HepG2 (cell line): ENCODE measurements around the gene DVL3. TPM values are rescaled to one million over a fixed set of nuclear protein-coding genes. Genes with fewer than 3 reads are reported as not detected.
A peak's percentile ranks its signal among the peaks of the same experiment; 100 is the strongest.

Experiments used
- ATAC-seq: fragments of 200-7000 bp; cut with Tn5 transposase; 3 replicates; pipeline ENCODE4 v1.9.1; 2020; ENCODE audit warnings: mild to moderate bottlenecking, moderate library complexity
- BruUV-seq: library from RNA; stranded (reverse); fragments of 400-500 nt; replicated peaks from 2 replicates; lab custom pipeline; 2021; lab: Mats Ljungman, UMichigan
- CTCF ChIA-PET: fragments of 300-600 bp; formaldehyde crosslinking; extraction: SDS; loops from one replicate; lab custom pipeline; 2021; ENCODE audit warnings: low total read pairs, inconsistent platforms, low intra/inter-chr PET ratio; lab: Yijun Ruan, JAX
- POLR2A ChIA-PET: fragments of 350-600 bp; sonication (Branson Sonifier 250); formaldehyde crosslinking; loops from one replicate; lab custom pipeline; 2020; ENCODE audit warnings: antibody characterized with exemption, inconsistent platforms; lab: Yijun Ruan, JAX
- DNase-seq: peaks from one replicate; pipeline ENCODE4 v3.0.0-alpha.2; 2015; ENCODE audit warnings: low spot score
- FAIRE-seq: peaks from 3 replicates; lab custom pipeline; 2011; peaks lifted over from hg19 to GRCh38; lab: Jason Lieb, UNC
- H2AFZ ChIP-seq: one replicate; pipeline ENCODE4 v1.6.1; 2011; ENCODE audit warnings: low read length, inconsistent platforms
- H3K27ac ChIP-seq: fragments of 300-600 bp; 3 replicates; pipeline ENCODE4 v1.8.0; 2011; ENCODE audit warnings: mixed run types, mild to moderate bottlenecking, mixed read lengths, low read length, inconsistent platforms; ENCODE audit not compliant: insufficient read depth; ENCODE audit errors: extremely low read length
- H3K27me3 ChIP-seq, 2 experiments: fragments of 200-600 bp in 1 of 2; 2 replicates in 1 of 2; 3 replicates in 1 of 2; pipeline versions ENCODE4 v1.6.0 to v1.8.0; 2011; ENCODE audit warnings: low read length in 2 of 2, mild to moderate bottlenecking in 2 of 2, moderate library complexity in 2 of 2, inconsistent platforms in 1 of 2; ENCODE audit not compliant: insufficient read depth in 2 of 2, control insufficient read depth in 1 of 2
- H3K36me3 ChIP-seq, 2 experiments: fragments of 200-600 bp in 1 of 2; replicated peaks in 1 of 2; 2 replicates in 1 of 2; 3 replicates in 1 of 2; pipeline versions ENCODE4 v1.5.1 to v1.8.0; 2011; ENCODE audit warnings: low read length in 2 of 2, inconsistent platforms in 1 of 2; ENCODE audit not compliant: insufficient read depth in 2 of 2, control insufficient read depth in 1 of 2
- H3K4me1 ChIP-seq: 2 replicates; pipeline ENCODE4 v1.5.1; 2012; ENCODE audit warnings: low read length, inconsistent platforms; ENCODE audit not compliant: insufficient read depth
- H3K4me2 ChIP-seq: 2 replicates; pipeline ENCODE4 v1.6.0; 2011; ENCODE audit warnings: low read depth, low read length, inconsistent platforms
- H3K4me3 ChIP-seq, 3 experiments: fragments of 200-600 bp in 1 of 3; sonication (generic), shearing (Covaris generic) in 1 of 3; replicated peaks in 1 of 3; 2 replicates each; pipeline ENCODE4 v1.5.1; 2011 to 2016; ENCODE audit warnings: low read length in 3 of 3, inconsistent platforms in 2 of 3, low read depth in 2 of 3, mild to moderate bottlenecking in 2 of 3, control low read depth in 1 of 3, mixed read lengths in 1 of 3; ENCODE audit not compliant: insufficient read depth in 1 of 3
- H3K79me2 ChIP-seq: one replicate; pipeline ENCODE4 v1.6.1; 2011; ENCODE audit warnings: low read length, inconsistent platforms; ENCODE audit not compliant: insufficient read depth
- H3K9ac ChIP-seq: 2 replicates; pipeline ENCODE4 v1.6.0; 2011; ENCODE audit warnings: mild to moderate bottlenecking, low read depth, low read length, inconsistent platforms; ENCODE audit not compliant: insufficient read depth
- H3K9me3 ChIP-seq: 2 replicates; pipeline ENCODE4 v1.5.1; 2012; ENCODE audit warnings: mild to moderate bottlenecking, low read length
- H4K20me1 ChIP-seq: 2 replicates; pipeline ENCODE4 v1.6.0; 2011; ENCODE audit warnings: inconsistent platforms, mild to moderate bottlenecking, low read length, moderate library complexity; ENCODE audit not compliant: insufficient read depth
- ATF1 ChIP-seq: IDR thresholded peaks from 2 replicates; pipeline ENCODE4 v1.6.1; 2016; ENCODE audit warnings: mild to moderate bottlenecking, control low read depth
- E2F1 ChIP-seq: sonication (generic); formaldehyde crosslinking; IDR thresholded peaks from 2 replicates; pipeline ENCODE4 v1.5.0; 2020; ENCODE audit warnings: missing genetic modification reagents
- GATA4 ChIP-seq: sonication (generic); IDR thresholded peaks from 2 replicates; pipeline ENCODE4 v1.6.1; 2016; ENCODE audit warnings: antibody characterized with exemption, low read depth, borderline replicate concordance
- PAF1 ChIP-seq: IDR thresholded peaks from 2 replicates; pipeline ENCODE4 v1.6.1; 2016; ENCODE audit warnings: missing genetic modification reagents, missing compliant biosample characterization
- PPARG ChIP-seq: conservative IDR thresholded peaks from 2 replicates; pipeline ENCODE4 v1.6.1; 2016; ENCODE audit warnings: missing biosample characterization, missing genetic modification reagents
- PTBP1 ChIP-seq: fragments of 200-400 bp; formaldehyde crosslinking; IDR thresholded peaks from 2 replicates; pipeline ENCODE4 v1.6.1; 2018; ENCODE audit warnings: low read length, low read depth; ENCODE audit not compliant: poor library complexity, severe bottlenecking
- ZBTB2 ChIP-seq: sonication (generic); formaldehyde crosslinking; IDR thresholded peaks from 2 replicates; pipeline ENCODE4 v1.8.0; 2022; ENCODE audit warnings: low read depth, missing genetic modification reagents
- ZC3H13 ChIP-seq: sonication (generic); formaldehyde crosslinking; IDR thresholded peaks from 2 replicates; pipeline ENCODE4 v1.8.1; 2023; ENCODE audit warnings: mild to moderate bottlenecking, missing genetic modification reagents, moderate library complexity
- ZEB1 ChIP-seq: IDR thresholded peaks from 2 replicates; pipeline ENCODE4 v1.6.1; 2012; ENCODE audit warnings: mild to moderate bottlenecking, low read depth, inconsistent platforms; ENCODE audit not compliant: insufficient replicate concordance
- ZKSCAN8 ChIP-seq: IDR thresholded peaks from 2 replicates; pipeline ENCODE4 v1.6.1; 2016; ENCODE audit warnings: borderline replicate concordance, missing genetic modification reagents, missing compliant biosample characterization
- ZNF550 ChIP-seq: sonication (generic); formaldehyde crosslinking; IDR thresholded peaks from 2 replicates; pipeline ENCODE4 v1.4.0; 2020; ENCODE audit warnings: mild to moderate bottlenecking, missing genetic modification reagents, borderline replicate concordance
- ZNF605 ChIP-seq: sonication (generic); formaldehyde crosslinking; IDR thresholded peaks from 2 replicates; pipeline ENCODE4 v1.8.0; 2022; ENCODE audit warnings: mild to moderate bottlenecking, missing genetic modification reagents
- WGBS: methylation state at CpG from one replicate; pipeline ENCODE4 v1.1.6; 2017; ENCODE audit warnings: low lambda C conversion rate; 5-methylcytosine and 5-hydroxymethylcytosine counted together
- in situ Hi-C: cut with HindIII; loops from 2 replicates; pipeline ENCODE4 v1.10.0; 2017; ENCODE audit warnings: low pct_unique_long_range_greater_than_20kb; ENCODE audit not compliant: extremely low pct_ligation_motif_present
- intact Hi-C: fragments of 100-400 bp; cut with micrococcal nuclease; formaldehyde crosslinking; loops from one replicate; pipeline ENCODE4 v1.10.0; 2022; ENCODE audit not compliant: unreplicated experiment
- polyA plus RNA-seq, 8 experiments: library from polyadenylated mRNA; depleted of rRNA in 3 of 8; stranded (reverse) in 7 of 8; unstranded in 1 of 8; fragments of >200 nt; fragmentation: Illumina TruSeq in 4 of 8; extraction: Trizol in 4 of 8; gene quantifications; 2 replicates each; pipeline versions ENCODE4 v1.2.1 to v1.2.3, GENCODE V29; 2011 to 2016; ENCODE audit warnings: low read depth in 4 of 8, missing spikeins in 1 of 8, mixed read lengths in 1 of 8; ENCODE audit not compliant: insufficient read depth in 1 of 8
- total RNA-seq, 5 experiments: library from RNA; depleted of rRNA; stranded (reverse); fragments of >200 nt; fragmentation: Illumina TruSeq; extraction: Trizol; gene quantifications; 2 replicates each; pipeline ENCODE4 v1.2.3, GENCODE V29; 2016; ENCODE audit warnings: low read depth in 1 of 5
- TF ChIP-seq, protein P1 (sequence below): IDR thresholded peaks from 2 replicates; pipeline ENCODE4 v1.6.1; 2016; ENCODE audit warnings: low read depth, control low read depth

DVL3 gene
- total and polyA plus RNA-seq, 2 of the 13 experiments (the other 11 are each of a cell fraction or from before 2014, with no cell fraction given) = 29.0 to 36.1 TPM

- FAIRE-seq (no peak), DNase-seq (no peak), ATAC-seq (no peak)
- Histone ChIP-seq H3K9me3 (no peaks in the 10 kb centered on the region), H3K4me3 (no peak overlapping the region), H3K4me1 (peaks cover 24% of the 10 kb centered on the region), H3K79me2 (peaks cover 23% of the 10 kb centered on the region), H3K36me3 (peaks cover 14 to 47% of the 10 kb centered on the region in 2 experiments), H3K4me2 (no peak overlapping the region), H3K9ac (no peak overlapping the region), H3K27me3 (no peaks in the 10 kb centered on the region; a peak in 1 of 5 replicates), H4K20me1 (no peaks in the 10 kb centered on the region; the same call in 1 of the 2 replicates), H3K27ac (no peak overlapping the region), H2AFZ (no peak overlapping the region)
- intact Hi-C loops (no loop called here), in situ Hi-C loops (no loop called here)
- ChIA-PET CTCF (no interaction called here), POLR2A (interaction anchor here (0.7 to 1.2 kb wide), 5 partner anchors 12 to 73 kb away, joined by 3 to 5 read pairs (median 4); partner anchors contain the start of gene ABCF3)
- WGBS = 100% methylated on average over 2 of the region's 2 CpGs
- no peak for TF ChIP-seq GATA4
- no peak for TF ChIP-seq ZKSCAN8
- TF ChIP-seq ZNF550 (CRISPR knock-in tag) = no peak
- BruUV-seq = no TSS peak
Measured at GRCh38 chr3:184173374-184173722, 18.2 kb downstream of the DVL3 start.

DNA sequence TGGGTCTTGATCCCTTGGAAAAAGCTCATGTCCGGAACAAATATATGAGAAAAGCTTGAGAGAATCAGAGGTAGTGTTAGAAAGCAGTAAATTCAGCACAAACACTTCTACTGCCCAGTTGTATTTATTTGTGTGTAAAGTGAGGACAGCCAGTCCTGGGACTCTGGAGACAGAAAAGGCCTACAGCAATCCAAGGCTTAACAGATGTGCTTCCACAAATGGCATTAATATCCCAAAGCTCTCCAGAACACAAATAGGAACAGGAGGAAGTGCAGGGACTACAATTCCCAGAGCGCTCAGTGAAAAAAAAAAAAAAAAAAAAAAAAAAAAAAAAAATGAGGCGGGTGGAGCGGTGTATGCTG, 19.1 kb downstream of the DVL3 start:
- peaks cover 19 to 49% of the 10 kb centered on the region in 2 experiments for H3K36me3 ChIP-seq
- POLR2A ChIA-PET = interaction anchor here (0.6 to 1.8 kb wide), 5 partner anchors 12 to 72 kb away, joined by 3 to 23 read pairs (median 5); partner anchors contain the start of gene ABCF3
- 27% methylated on average over 4 of the region's 4 CpGs for WGBS
- H3K4me2 ChIP-seq = peak overlapping the region; percentile 67
- no peaks in the 10 kb centered on the region; the same call in 1 of the 2 replicates for H4K20me1 ChIP-seq
- no peak overlapping the region for H3K9ac ChIP-seq
- CTCF ChIA-PET = no interaction called here
- FAIRE-seq (no peak), DNase-seq (no peak), ATAC-seq (no peak)
- H2AFZ ChIP-seq = no peak overlapping the region
- H3K9me3 ChIP-seq = no peaks in the 10 kb centered on the region
- intact Hi-C loops = loop anchor here (2.0 kb wide), 1 partner anchor 17 kb away; no protein-coding TSS in a partner anchor
- in situ Hi-C loops = no loop called here
- no peak overlapping the region; a peak in 1 of 6 replicates for H3K4me3 ChIP-seq
- H3K4me1 ChIP-seq = peaks cover 24% of the 10 kb centered on the region
- peak overlapping the region; percentile 38 for H3K27ac ChIP-seq
- TF ChIP-seq ATF1 (CRISPR knock-in tag) = peak; percentile 47; the same call in 1 of the 2 replicates
- TF ChIP-seq PTBP1 = peak; percentile 91
- TF ChIP-seq PAF1 (CRISPR knock-in tag) = 0 out of 2 replicates have a peak, but pooled peaks have one; percentile 39
- no peak for TF ChIP-seq ZNF605
- 0 out of 2 replicates have a peak, but pooled peaks have one; percentile 36 for TF ChIP-seq ZC3H13
- TF ChIP-seq E2F1 (CRISPR knock-in tag) = 0 out of 2 replicates have a peak, but pooled peaks have one; percentile 52
- TF ChIP-seq PPARG (CRISPR knock-in tag) = no peak
- TF ChIP-seq ZEB1 = peak; percentile 11
- TF ChIP-seq, protein P1, sequence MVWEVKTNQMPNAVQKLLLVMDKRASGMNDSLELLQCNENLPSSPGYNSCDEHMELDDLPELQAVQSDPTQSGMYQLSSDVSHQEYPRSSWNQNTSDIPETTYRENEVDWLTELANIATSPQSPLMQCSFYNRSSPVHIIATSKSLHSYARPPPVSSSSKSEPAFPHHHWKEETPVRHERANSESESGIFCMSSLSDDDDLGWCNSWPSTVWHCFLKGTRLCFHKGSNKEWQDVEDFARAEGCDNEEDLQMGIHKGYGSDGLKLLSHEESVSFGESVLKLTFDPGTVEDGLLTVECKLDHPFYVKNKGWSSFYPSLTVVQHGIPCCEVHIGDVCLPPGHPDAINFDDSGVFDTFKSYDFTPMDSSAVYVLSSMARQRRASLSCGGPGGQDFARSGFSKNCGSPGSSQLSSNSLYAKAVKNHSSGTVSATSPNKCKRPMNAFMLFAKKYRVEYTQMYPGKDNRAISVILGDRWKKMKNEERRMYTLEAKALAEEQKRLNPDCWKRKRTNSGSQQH = 0 out of 2 replicates have a peak, but pooled peaks have one; percentile 1
- TF ChIP-seq ZBTB2 (CRISPR knock-in tag) = peak; percentile 64; the same call in 1 of the 2 replicates
- H3K79me2 ChIP-seq = peaks cover 23% of the 10 kb centered on the region
- no peaks in the 10 kb centered on the region; a peak in 1 of 5 replicates for H3K27me3 ChIP-seq
- no TSS peak for BruUV-seq
